Activated B cell treated with CpG ODN at 0.5 μM for 24 hours (primary cell): ENCODE data around the gene ANAPC5. TPM values are rescaled to one million over a fixed set of nuclear protein-coding genes. Genes with fewer than 3 reads are reported as not detected.
A peak's percentile ranks its signal among the peaks of the same experiment; 100 is the strongest.

Experiments used
- ATAC-seq: fragments of 200-7000 bp; cut with Tn5 transposase; one replicate; pipeline ENCODE4 v1.10.0; 2021; ENCODE audit warnings: low read depth, mild to moderate bottlenecking, moderate library complexity
- CTCF ChIA-PET: fragments of 350-600 bp; sonication (Branson Sonifier 250); formaldehyde crosslinking; loops from one replicate; lab custom pipeline; 2021; ENCODE audit warnings: antibody characterized with exemption; lab: Charles Lee
- POLR2A ChIA-PET: fragments of 350-600 bp; sonication (Branson Sonifier 250); formaldehyde crosslinking; loops from one replicate; lab custom pipeline; 2021; ENCODE audit warnings: antibody characterized with exemption; lab: Charles Lee
- DNase-seq: peaks from one replicate; pipeline ENCODE4 v3.0.0; 2022
- H3K27ac Mint-ChIP-seq: one replicate; pipeline ENCODE4 v1.8.0; 2020; ENCODE audit warnings: mixed read lengths
- H3K27me3 Mint-ChIP-seq: one replicate; pipeline ENCODE4 v1.8.0; 2021; ENCODE audit warnings: mixed read lengths
- H3K36me3 Mint-ChIP-seq: one replicate; pipeline ENCODE4 v1.8.0; 2021; ENCODE audit warnings: low read depth, mixed read lengths
- H3K4me1 Mint-ChIP-seq: one replicate; pipeline ENCODE4 v1.8.0; 2021; ENCODE audit warnings: mixed read lengths
- H3K4me3 Mint-ChIP-seq: one replicate; pipeline ENCODE4 v1.8.0; 2020; ENCODE audit warnings: mild to moderate bottlenecking, mixed read lengths
- H3K9me3 Mint-ChIP-seq: one replicate; pipeline ENCODE4 v1.8.0; 2020; ENCODE audit warnings: mixed read lengths
- intact Hi-C: fragments of 100-400 bp; cut with micrococcal nuclease; formaldehyde crosslinking; loops from one replicate; pipeline ENCODE4 v1.15.1; 2024
- total RNA-seq: library from RNA; stranded (reverse); gene quantifications from 2 replicates; pipeline ENCODE4 v1.2.3, GENCODE V29; 2022
- TF ChIP-seq, protein P1 (sequence below): fragments of 200-600 bp; IDR thresholded peaks from one replicate; pipeline ENCODE4 v1.8.0; 2022; ENCODE audit warnings: antibody characterized with exemption, mild to moderate bottlenecking

The ANAPC5 gene
- total RNA-seq, 1 donor from 2014 or later, result 143 TPM

DNA sequence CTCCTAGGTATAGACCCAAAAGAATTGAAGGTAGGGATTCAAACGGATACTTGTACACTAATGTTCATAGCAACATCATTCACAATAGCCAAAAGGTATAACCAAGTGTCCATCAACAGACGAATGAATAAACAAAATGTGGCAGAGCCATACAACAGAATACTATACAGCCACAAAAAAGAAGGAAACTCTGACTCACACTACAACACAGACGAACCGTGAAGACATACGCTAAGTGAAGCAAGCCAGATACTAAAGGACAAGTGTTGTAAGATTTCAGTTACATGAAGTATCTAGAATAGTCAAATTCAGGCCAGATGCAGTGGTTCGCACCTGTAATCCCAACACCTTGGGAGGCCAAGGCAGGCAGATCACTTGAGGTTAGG lies 74.8 kb downstream of the ANAPC5 start:
- Mint-ChIP-seq H3K4me1 (peaks cover 11% of the 10 kb centered on the region), H3K27ac (peak overlapping the region; percentile 85), H3K9me3 (no peaks in the 10 kb centered on the region), H3K36me3 (peaks cover 32% of the 10 kb centered on the region), H3K4me3 (peak overlapping the region; percentile 12), H3K27me3 (no peaks in the 10 kb centered on the region)
- DNase-seq (no peak), ATAC-seq (peak; percentile 20)
- ChIA-PET CTCF (no interaction called here), POLR2A (interaction anchor here (0.7 to 1.4 kb wide), 3 partner anchors 18 to 386 kb away, joined by 4 to 6 read pairs (median 4); partner anchors contain the start of gene CAMKK2)
- intact Hi-C loops, result loop anchor here (2.0 kb wide), 1 partner anchor 19 kb away; the partner anchor contains the start of gene CAMKK2
- TF ChIP-seq, protein P1, sequence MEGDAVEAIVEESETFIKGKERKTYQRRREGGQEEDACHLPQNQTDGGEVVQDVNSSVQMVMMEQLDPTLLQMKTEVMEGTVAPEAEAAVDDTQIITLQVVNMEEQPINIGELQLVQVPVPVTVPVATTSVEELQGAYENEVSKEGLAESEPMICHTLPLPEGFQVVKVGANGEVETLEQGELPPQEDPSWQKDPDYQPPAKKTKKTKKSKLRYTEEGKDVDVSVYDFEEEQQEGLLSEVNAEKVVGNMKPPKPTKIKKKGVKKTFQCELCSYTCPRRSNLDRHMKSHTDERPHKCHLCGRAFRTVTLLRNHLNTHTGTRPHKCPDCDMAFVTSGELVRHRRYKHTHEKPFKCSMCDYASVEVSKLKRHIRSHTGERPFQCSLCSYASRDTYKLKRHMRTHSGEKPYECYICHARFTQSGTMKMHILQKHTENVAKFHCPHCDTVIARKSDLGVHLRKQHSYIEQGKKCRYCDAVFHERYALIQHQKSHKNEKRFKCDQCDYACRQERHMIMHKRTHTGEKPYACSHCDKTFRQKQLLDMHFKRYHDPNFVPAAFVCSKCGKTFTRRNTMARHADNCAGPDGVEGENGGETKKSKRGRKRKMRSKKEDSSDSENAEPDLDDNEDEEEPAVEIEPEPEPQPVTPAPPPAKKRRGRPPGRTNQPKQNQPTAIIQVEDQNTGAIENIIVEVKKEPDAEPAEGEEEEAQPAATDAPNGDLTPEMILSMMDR, result no peak

DNA sequence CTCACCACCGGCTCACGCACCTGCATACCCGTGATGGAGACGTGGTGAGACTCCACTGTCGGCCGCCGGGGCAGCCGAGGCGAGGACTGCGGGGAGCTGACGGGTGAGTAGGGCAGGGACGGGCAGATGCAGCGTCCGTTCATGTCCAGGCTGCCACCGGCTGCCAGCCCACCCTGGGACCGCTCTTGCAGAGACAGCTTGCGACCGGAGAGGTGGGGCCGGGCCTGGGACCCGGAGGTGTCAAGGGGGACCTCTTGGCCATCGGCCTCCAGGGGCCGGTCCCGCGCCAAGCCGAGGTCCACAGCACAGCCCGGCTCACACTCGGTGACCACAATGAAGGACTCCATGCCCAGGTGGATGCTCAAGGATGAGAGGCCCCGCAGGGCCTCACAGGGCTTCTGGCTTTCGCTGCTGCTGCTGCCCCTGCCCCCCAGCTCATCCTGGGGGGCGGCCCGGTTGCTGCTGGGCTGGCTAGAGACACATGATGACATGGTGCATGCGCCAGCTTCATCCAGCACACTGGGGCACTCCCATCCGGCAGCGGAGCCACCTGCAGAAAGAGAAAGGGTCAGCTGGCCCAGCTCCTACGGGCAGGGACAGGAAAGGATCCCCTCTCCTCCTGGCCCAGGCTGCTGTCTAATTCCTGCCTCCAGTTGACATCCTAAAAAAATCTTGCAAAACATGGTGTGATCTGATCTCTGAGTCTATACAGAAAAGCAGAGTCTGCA lies 78.0 kb downstream of the ANAPC5 start:
- no peaks in the 10 kb centered on the region for H3K9me3 Mint-ChIP-seq
- H3K4me1 Mint-ChIP-seq, result peaks cover 11% of the 10 kb centered on the region
- peaks cover 40% of the 10 kb centered on the region for H3K36me3 Mint-ChIP-seq
- no peak overlapping the region for H3K27ac Mint-ChIP-seq
- ChIA-PET CTCF (no interaction called here), POLR2A (interaction anchor here (0.6 kb wide), 1 partner anchor 982 kb away, joined by 3 read pairs; no protein-coding TSS in a partner anchor)
- TF ChIP-seq, protein P1, result no peak
- no peak for ATAC-seq
- no peaks in the 10 kb centered on the region for H3K27me3 Mint-ChIP-seq
- H3K4me3 Mint-ChIP-seq, result no peak overlapping the region
- DNase-seq, result no peak
- intact Hi-C loops, result no loop called here

- no peaks in the 10 kb centered on the region for H3K27me3 Mint-ChIP-seq
- H3K9me3 Mint-ChIP-seq, result no peaks in the 10 kb centered on the region
- H3K4me1 Mint-ChIP-seq, result peaks cover 11% of the 10 kb centered on the region
- POLR2A ChIA-PET, result no interaction called here
- TF ChIP-seq, protein P1, result no peak
- ATAC-seq (no peak), DNase-seq (no peak)
- H3K4me3 Mint-ChIP-seq, result no peak overlapping the region
- intact Hi-C loops, result no loop called here
- CTCF ChIA-PET, result no interaction called here
- H3K36me3 Mint-ChIP-seq, result peaks cover 44% of the 10 kb centered on the region
- no peak overlapping the region for H3K27ac Mint-ChIP-seq
These were observed 78.8 kb downstream of the ANAPC5 start for GRCh38 chr12:121273364-121273896.

GRCh38 chr12:121267822-121268221 lies 84.4 kb downstream of the ANAPC5 start:
- Mint-ChIP-seq H3K9me3 (no peaks in the 10 kb centered on the region), H3K36me3 (peaks cover 40% of the 10 kb centered on the region), H3K4me1 (no peaks in the 10 kb centered on the region), H3K27ac (no peak overlapping the region), H3K4me3 (no peak overlapping the region), H3K27me3 (no peaks in the 10 kb centered on the region)
- ChIA-PET CTCF (no interaction called here), POLR2A (no interaction called here)
- intact Hi-C loops, result no loop called here
- TF ChIP-seq, protein P1, result no peak
- DNase-seq (no peak), ATAC-seq (no peak)

- intact Hi-C loops, result no loop called here
- Mint-ChIP-seq H3K9me3 (no peaks in the 10 kb centered on the region), H3K36me3 (peaks cover 56% of the 10 kb centered on the region), H3K27me3 (no peaks in the 10 kb centered on the region), H3K4me3 (no peak overlapping the region), H3K27ac (no peak overlapping the region), H3K4me1 (no peaks in the 10 kb centered on the region)
- ATAC-seq (no peak), DNase-seq (no peak)
- POLR2A ChIA-PET, result interaction anchor here (0.6 kb wide), 1 partner anchor 315 kb away, joined by 4 read pairs; no protein-coding TSS in a partner anchor
- TF ChIP-seq, protein P1, result no peak
- CTCF ChIA-PET, result no interaction called here
These were observed 87.2 kb downstream of the ANAPC5 start for GRCh38 chr12:121264951-121265515.
